Right lobe of liver (tissue), 6 donors: ENCODE results near the gene VRK1. TPM values are rescaled to one million over a fixed set of nuclear protein-coding genes. Genes with fewer than 3 reads are reported as not detected.

ENCODE experiments used
- ATAC-seq, 4 donors: fragments of 200-7000 bp; cut with Tn5 transposase; one replicate each; pipeline ENCODE4 v1.9.1; 2020; ENCODE audit warnings: mild to moderate bottlenecking in 4 of 4, moderate library complexity in 4 of 4
- DNase-seq, 3 donors: peaks; one replicate each; pipeline ENCODE4 v3.0.0-alpha.2; 2020
- H3K27ac ChIP-seq, 3 donors: fragments of 200-600 bp; one replicate each; pipeline ENCODE4 v1.8.0; 2022
- H3K27me3 ChIP-seq, 2 donors: fragments of 200-600 bp; one replicate each; pipeline ENCODE4 v1.8.0; 2022
- H3K36me3 ChIP-seq, 4 donors: fragments of 200-600 bp; sonication (generic) in 1 of 4; one replicate each; pipeline versions ENCODE4 v1.5.1 to v1.8.0; 2017 to 2022; ENCODE audit warnings: control low read depth in 1 of 4
- H3K4me1 ChIP-seq, 4 donors: fragments of 200-600 bp; sonication (generic) in 1 of 4; one replicate each; pipeline versions ENCODE4 v1.5.1 to v1.8.0; 2017 to 2022; ENCODE audit warnings: control low read depth in 1 of 4
- H3K4me3 ChIP-seq, 3 donors: fragments of 200-600 bp; one replicate each; pipeline ENCODE4 v1.8.0; 2022
- H3K9me3 ChIP-seq, 4 donors: fragments of 200-600 bp; sonication (generic) in 1 of 4; one replicate each; pipeline versions ENCODE4 v1.5.1 to v1.8.0; 2017 to 2022; ENCODE audit warnings: control low read depth in 1 of 4
- CTCF ChIP-seq, 4 donors: fragments of 200-600 bp in 3 of 4; fragments of 450-650 bp in 1 of 4; IDR thresholded peaks; one replicate each; pipeline versions ENCODE4 v1.5.1 to v1.8.0; 2016 to 2022; ENCODE audit warnings: antibody characterized with exemption in 4 of 4, mild to moderate bottlenecking in 2 of 4
- POLR2A ChIP-seq: fragments of 450-650 bp; IDR thresholded peaks from one replicate; pipeline ENCODE4 v1.6.1; 2017; ENCODE audit warnings: antibody characterized with exemption, mild to moderate bottlenecking
- WGBS: methylation state at CpG from one replicate; pipeline ENCODE4 v1.1.6; 2018; ENCODE audit warnings: low coverage, low lambda C conversion rate; ENCODE audit not compliant: insufficient coverage; ENCODE audit errors: missing lambda C conversion rate; 5-methylcytosine and 5-hydroxymethylcytosine counted together
- intact Hi-C, 2 donors: fragments of 100-400 bp; cut with DNase I; formaldehyde crosslinking; loops; one replicate each; pipeline versions ENCODE4 v1.11.2 to v1.14.1; 2022
- total RNA-seq, 6 experiments: library from RNA; depleted of rRNA in 2 of 6; stranded (reverse); fragments of >200 nt in 2 of 6; fragmentation: NEBNext Ultra II Directional in 3 of 6; extraction: Animal tissue kit (Norgen Biotek cat#: 25700) in 3 of 6; gene quantifications; one replicate each; pipeline versions ENCODE4 v1.1.0 to v1.2.4, GENCODE V29; 2016 to 2023
- donor health status: DM: no; HTN: yes; CAD: no.
- donor health status: DM: no; HTN: no; CAD: no.
- donor health status: DM: no; HTN: no; CAD: no.
- donor health status: DM: no; HTN: yes; CAD: no.
- donor health status: DM: no; HTN: yes; CAD: no.

Gene VRK1
- total RNA-seq, 6 experiments from 2014 or later: 1.8 to 6.9 (median 3.8) TPM

GRCh38 chr14:96903444-96904023 is 106.4 kb downstream of the VRK1 start:
- no peaks in the 10 kb centered on the region for H3K36me3 ChIP-seq
- no peaks in the 10 kb centered on the region for H3K4me1 ChIP-seq
- H3K4me3 ChIP-seq: no peak overlapping the region
- ATAC-seq: no peak
- no peak for DNase-seq
- no peak overlapping the region for H3K27ac ChIP-seq
- no peaks in the 10 kb centered on the region for H3K9me3 ChIP-seq
- TF ChIP-seq POLR2A (no peak), CTCF (IDR thresholded peaks at IDR 0.05) (no peak)
- 75% methylated on average over 8 of the region's 8 CpGs for WGBS
- no peaks in the 10 kb centered on the region for H3K27me3 ChIP-seq
- intact Hi-C loops: no loop called here

GRCh38 chr14:96904201-96904600 is 107.0 kb downstream of the VRK1 start:
- 44% methylated on average over 3 of the region's 3 CpGs for WGBS
- intact Hi-C loops: no loop called here
- Histone ChIP-seq H3K27ac (no peak overlapping the region), H3K36me3 (no peaks in the 10 kb centered on the region), H3K9me3 (no peaks in the 10 kb centered on the region), H3K4me3 (no peak overlapping the region), H3K27me3 (no peaks in the 10 kb centered on the region), H3K4me1 (no peaks in the 10 kb centered on the region)
- DNase-seq: no peak
- ATAC-seq: no peak
- TF ChIP-seq POLR2A (no peak), CTCF (IDR thresholded peaks at IDR 0.05) (no peak)

- ATAC-seq: no peak
- Histone ChIP-seq H3K4me3 (no peak overlapping the region), H3K27ac (no peak overlapping the region), H3K27me3 (no peaks in the 10 kb centered on the region), H3K9me3 (no peaks in the 10 kb centered on the region), H3K4me1 (no peaks in the 10 kb centered on the region), H3K36me3 (no peaks in the 10 kb centered on the region)
- intact Hi-C loops: no loop called here
- DNase-seq: no peak
- WGBS: 100% methylated on average over 1 of the region's 1 CpG
- no peak for TF ChIP-seq CTCF (IDR thresholded peaks at IDR 0.05)
- TF ChIP-seq POLR2A: no peak
These were observed 107.9 kb downstream of the VRK1 start for GRCh38 chr14:96905065-96905464.

GRCh38 chr14:96905825-96906224 is 108.6 kb downstream of the VRK1 start:
- Histone ChIP-seq H3K36me3 (no peaks in the 10 kb centered on the region), H3K27me3 (no peaks in the 10 kb centered on the region), H3K4me3 (no peak overlapping the region), H3K9me3 (no peaks in the 10 kb centered on the region), H3K27ac (no peak overlapping the region), H3K4me1 (no peaks in the 10 kb centered on the region)
- 70% methylated on average over 1 of the region's 3 CpGs for WGBS
- DNase-seq (no peak), ATAC-seq (no peak)
- TF ChIP-seq CTCF (IDR thresholded peaks at IDR 0.05) (no peak), POLR2A (no peak)
- intact Hi-C loops: no loop called here

GRCh38 chr14:96906434-96906833 is 109.3 kb downstream of the VRK1 start:
- H3K27me3 ChIP-seq: no peaks in the 10 kb centered on the region
- ATAC-seq (no peak), DNase-seq (no peak)
- intact Hi-C loops: no loop called here
- no peaks in the 10 kb centered on the region for H3K4me1 ChIP-seq
- WGBS: no CpG with 5 or more reads among the region's 1 CpG
- H3K27ac ChIP-seq: no peak overlapping the region
- no peaks in the 10 kb centered on the region for H3K36me3 ChIP-seq
- TF ChIP-seq CTCF (IDR thresholded peaks at IDR 0.05) (no peak), POLR2A (no peak)
- no peaks in the 10 kb centered on the region for H3K9me3 ChIP-seq
- no peak overlapping the region for H3K4me3 ChIP-seq
